22Rv1 (cell line): ENCODE measurements around the gene RALGPS1.

Experiments used
- H3K27ac ChIP-seq: fragments of 450-650 bp; 2 replicates; pipeline ENCODE4 v1.5.1; 2017
- ZFX ChIP-seq: fragments of 450-650 bp; IDR thresholded peaks from 2 replicates; pipeline ENCODE4 v1.6.1; 2017; ENCODE audit warnings: antibody characterized with exemption, borderline replicate concordance
- TF ChIP-seq, protein P1 (sequence below): fragments of 450-650 bp; IDR thresholded peaks from 2 replicates; pipeline ENCODE4 v1.5.1; 2017; ENCODE audit warnings: mild to moderate bottlenecking

Gene RALGPS1

DNA sequence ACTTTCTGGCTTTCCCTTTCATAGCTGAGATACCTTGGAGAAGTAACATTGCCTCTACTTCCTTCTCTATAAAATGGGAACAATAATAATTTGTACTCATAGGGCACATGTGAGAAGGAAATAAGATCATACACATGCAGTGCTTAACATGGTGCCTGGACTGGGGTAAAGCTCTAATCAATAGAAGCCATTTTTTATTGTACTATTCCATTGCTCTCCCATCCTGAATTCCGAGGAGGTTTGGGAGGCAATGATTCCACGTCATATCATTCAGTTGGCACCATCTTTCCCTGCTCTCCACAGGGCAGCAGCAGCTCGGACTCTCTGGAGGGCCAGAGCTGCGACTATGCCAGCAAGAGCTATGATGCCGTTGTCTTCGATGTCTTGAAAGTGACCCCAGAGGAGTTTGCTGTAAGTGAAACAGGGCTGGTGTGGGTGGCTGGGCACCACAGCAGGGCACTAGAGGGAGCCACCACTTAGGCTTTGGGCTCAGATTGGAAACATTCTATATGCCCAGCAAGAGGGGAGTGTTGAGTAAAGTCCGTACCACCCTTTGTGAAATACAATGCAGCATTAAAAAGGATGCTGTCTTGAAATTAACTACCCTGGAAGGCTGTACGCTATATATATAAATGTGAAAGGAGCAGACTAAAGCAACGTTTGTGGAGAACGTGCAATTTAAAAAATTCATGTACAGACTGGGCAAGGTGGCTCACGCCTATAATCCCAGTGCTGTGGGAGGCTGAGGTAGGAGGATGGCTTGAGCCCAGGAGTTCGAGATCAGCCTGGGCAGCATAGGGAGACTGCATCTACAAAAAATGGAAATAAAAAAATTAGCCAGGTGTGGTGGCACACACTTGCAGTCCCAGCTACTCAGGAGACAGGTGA lies 51.2 kb downstream of the RALGPS1 start:
- no peak overlapping the region for H3K27ac ChIP-seq

DNA sequence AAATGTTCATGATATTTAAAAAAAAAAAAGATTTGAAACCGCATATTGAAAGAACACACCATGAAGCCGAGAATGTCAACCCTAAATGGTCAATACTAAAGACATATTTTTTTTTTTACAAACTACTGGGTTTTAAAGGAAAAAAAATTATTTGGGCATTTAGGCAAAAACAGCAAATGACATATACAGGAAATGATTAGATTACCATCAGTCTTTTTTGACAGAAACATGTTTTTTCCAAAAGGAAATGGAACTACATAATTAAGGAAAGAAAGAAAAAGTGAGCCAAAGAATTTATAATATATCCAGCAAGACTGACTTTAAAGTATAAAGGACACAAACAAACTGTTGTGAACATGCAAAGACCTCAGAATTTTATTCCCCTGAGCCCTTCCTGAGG lies 56.7 kb downstream of the RALGPS1 start:
- TF ChIP-seq ZFX = no peak
- TF ChIP-seq, protein P1, sequence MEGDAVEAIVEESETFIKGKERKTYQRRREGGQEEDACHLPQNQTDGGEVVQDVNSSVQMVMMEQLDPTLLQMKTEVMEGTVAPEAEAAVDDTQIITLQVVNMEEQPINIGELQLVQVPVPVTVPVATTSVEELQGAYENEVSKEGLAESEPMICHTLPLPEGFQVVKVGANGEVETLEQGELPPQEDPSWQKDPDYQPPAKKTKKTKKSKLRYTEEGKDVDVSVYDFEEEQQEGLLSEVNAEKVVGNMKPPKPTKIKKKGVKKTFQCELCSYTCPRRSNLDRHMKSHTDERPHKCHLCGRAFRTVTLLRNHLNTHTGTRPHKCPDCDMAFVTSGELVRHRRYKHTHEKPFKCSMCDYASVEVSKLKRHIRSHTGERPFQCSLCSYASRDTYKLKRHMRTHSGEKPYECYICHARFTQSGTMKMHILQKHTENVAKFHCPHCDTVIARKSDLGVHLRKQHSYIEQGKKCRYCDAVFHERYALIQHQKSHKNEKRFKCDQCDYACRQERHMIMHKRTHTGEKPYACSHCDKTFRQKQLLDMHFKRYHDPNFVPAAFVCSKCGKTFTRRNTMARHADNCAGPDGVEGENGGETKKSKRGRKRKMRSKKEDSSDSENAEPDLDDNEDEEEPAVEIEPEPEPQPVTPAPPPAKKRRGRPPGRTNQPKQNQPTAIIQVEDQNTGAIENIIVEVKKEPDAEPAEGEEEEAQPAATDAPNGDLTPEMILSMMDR = no peak
- H3K27ac ChIP-seq = no peak overlapping the region

More for the DNA sequence above, 51.2 kb downstream of the RALGPS1 start:
- TF ChIP-seq ZFX = no peak
- TF ChIP-seq, protein P1 = peak; percentile 82

DNA sequence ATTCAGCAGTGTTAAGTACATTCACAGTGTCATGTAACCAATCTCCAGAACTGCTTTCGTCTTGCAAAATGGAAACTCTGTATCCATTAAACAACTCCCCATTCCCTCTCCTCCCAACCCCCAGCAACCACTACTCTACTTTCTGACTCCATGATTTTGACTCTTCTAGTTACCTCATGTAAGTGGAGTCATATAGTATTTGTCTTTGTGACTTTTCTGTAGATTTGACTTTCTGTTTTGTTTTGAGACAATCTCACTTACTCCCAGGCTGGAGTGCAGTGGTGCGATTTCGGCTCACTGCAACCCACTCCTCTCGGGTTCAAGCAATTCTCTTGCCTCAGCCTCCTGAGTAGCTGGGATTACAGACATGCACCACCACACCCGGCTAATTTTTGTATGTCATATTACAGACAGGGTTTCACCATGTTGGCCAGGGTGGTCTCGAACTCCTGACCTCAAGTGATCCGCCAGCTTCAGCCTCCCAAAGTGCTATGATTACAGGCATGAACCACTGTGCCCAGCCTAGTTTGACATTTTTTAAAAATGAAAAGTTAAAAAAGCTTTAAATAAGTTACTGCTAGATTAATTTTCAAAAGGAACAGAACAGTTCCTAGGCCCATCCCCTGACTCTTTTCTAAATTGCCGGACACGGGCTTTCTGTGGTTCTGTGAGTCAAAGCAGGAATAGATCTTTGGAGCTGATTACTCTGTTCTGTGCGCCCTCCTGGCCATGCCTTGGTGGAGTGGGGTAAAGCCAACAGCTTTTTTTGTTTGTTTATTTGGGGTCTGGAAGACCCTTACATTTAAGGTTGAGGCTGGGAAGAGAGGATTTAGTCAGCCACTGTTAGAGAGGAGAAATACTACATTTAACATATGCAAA lies 59.3 kb downstream of the RALGPS1 start:
- TF ChIP-seq, protein P1 = no peak
- TF ChIP-seq ZFX = no peak
- H3K27ac ChIP-seq = no peak overlapping the region

DNA sequence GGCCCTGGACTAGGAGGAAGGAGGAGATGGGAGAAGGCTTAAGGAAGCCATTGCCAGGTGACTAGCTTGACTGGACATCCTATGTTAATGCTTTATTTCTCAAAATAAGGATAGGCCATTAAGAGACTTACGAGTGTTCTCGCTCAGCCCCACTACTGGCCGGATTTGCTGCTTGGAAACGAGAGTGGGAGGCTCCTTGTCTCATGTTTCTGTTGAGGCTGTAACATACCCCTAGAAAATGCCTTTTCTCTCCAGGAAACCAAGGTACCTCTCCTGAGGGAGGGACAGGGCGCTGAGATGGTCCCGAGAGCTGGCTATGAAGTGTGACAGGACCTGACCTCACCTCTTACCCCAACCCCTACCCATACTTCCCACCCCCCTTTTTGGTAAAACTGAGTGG lies 60.0 kb downstream of the RALGPS1 start:
- TF ChIP-seq ZFX = no peak
- TF ChIP-seq, protein P1 = no peak
- no peak overlapping the region for H3K27ac ChIP-seq

DNA sequence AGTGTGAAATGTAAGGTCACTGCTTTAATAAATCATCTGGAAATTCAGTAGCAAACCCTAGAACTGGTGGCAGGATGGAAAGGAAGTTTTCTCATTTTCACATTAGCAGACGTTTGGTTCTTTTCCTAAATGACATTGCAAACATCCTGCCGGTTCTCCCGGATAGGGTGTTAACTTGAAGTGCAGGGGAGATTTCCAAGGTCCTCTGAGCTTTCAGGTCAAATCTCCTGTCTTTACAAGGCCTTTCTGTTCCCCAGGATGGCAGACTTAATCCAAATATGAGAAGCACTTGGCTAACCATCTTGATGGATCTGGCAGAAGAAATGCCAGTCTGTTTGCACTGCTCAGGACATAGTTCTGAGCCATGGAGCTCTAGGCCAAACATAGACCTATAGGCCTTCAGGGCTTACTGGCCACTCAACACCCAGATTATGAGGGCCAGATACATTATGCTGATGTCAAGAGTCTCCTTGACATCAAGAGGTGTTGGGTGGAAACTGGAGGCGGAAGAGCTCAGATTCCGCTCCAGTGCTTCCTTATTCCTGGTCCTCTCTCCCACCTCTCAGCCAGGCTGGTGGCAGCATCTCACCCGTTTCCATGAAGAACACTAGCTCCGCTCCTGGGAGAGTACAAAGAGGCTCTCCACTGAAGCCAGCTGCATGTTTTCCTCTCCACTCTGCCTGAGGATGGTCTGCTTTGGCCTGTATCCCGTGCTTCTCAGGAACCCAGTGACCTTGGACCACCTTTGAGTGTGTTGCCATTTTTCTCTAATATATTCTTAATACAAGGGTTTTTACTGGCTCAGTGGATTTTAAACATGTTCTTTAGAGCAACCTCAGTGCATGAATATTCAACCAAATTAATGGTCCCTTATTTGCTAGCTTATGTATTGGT lies 61.0 kb downstream of the RALGPS1 start:
- H3K27ac ChIP-seq = no peak overlapping the region
- no peak for TF ChIP-seq ZFX
- TF ChIP-seq, protein P1 = no peak

DNA sequence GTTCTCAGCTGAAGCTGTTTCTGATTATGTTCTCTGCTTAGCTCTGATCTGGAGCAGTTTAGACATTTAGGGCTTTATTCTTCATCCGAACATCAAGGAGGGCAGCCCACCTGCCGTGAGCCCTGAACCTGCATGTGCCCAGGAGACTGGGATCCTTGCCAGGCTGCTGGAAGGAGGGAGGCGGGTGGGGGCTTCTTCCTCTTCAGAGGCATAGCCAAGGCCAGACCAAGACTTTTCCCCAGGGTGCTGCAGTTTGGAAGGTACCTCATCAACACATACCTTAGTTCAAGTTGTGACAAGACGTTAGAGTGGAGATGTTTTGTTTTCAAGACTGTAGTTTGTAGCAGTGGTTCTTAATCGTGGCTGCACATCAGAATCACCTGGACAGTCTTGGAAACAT lies 64.9 kb downstream of the RALGPS1 start:
- no peak overlapping the region for H3K27ac ChIP-seq
- TF ChIP-seq ZFX = no peak
- TF ChIP-seq, protein P1 = no peak
